HepG2 (cell line): ENCODE results near the gene ZNF25.
"Not testable (repeated sequence)": the region's sequence is repeated elsewhere in the genome, so short reads cannot be mapped to it uniquely, and the experiment has no call there.

Experiments
- JUN ChIP-seq: sonication (generic); formaldehyde crosslinking; IDR thresholded peaks from 2 replicates; pipeline ENCODE4 v1.4.0; 2020; ENCODE audit warnings: mild to moderate bottlenecking, missing genetic modification reagents
- NFRKB ChIP-seq: fragments of 450-650 bp; IDR thresholded peaks from 2 replicates; pipeline ENCODE4 v1.6.1; 2017
- RFX5 ChIP-seq: IDR thresholded peaks from 2 replicates; pipeline ENCODE4 v1.6.1; 2011; ENCODE audit warnings: low read depth, low read length, improper control_type of control experiment
- ZFP36 ChIP-seq: fragments of 150-350 bp; IDR thresholded peaks from 2 replicates; pipeline ENCODE4 v1.6.1; 2018; ENCODE audit warnings: borderline replicate concordance, low read length, low read depth; ENCODE audit not compliant: partially characterized antibody
- TF ChIP-seq, protein P1 (sequence below): IDR thresholded peaks from 2 replicates; pipeline ENCODE4 v1.6.1; 2012; ENCODE audit warnings: inconsistent platforms

- TF ChIP-seq NFRKB; JUN (CRISPR knock-in tag); RFX5; ZFP36: not testable (repeated sequence)
- TF ChIP-seq, protein P1, sequence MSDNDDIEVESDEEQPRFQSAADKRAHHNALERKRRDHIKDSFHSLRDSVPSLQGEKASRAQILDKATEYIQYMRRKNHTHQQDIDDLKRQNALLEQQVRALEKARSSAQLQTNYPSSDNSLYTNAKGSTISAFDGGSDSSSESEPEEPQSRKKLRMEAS = not testable (repeated sequence)
Observed at GRCh38 chr10:37998920-37999319, 22.5 kb upstream of the ZNF25 start.
